Memory B cell (primary cell): ENCODE data around the gene GCK.

Experiments
- ATAC-seq: fragments of 150-1000 bp; cut with Tn5 transposase; 2 replicates; pipeline ENCODE4 v1.10.0; 2021; ENCODE audit warnings: low read depth, mild to moderate bottlenecking, moderate library complexity
- DNase-seq, 2 donors: peaks; one replicate each; pipeline ENCODE4 v3.0.0; 2022; ENCODE audit warnings: low spot score in 2 of 2
- H3K27ac Mint-ChIP-seq: one replicate; pipeline ENCODE4 v1.8.0; 2022; ENCODE audit warnings: mild to moderate bottlenecking, moderate library complexity, mixed read lengths
- H3K27me3 Mint-ChIP-seq: one replicate; pipeline ENCODE4 v1.8.0; 2022; ENCODE audit warnings: mixed read lengths
- H3K36me3 Mint-ChIP-seq: one replicate; pipeline ENCODE4 v1.8.0; 2022; ENCODE audit warnings: mild to moderate bottlenecking, mixed read lengths
- H3K4me1 Mint-ChIP-seq: one replicate; pipeline ENCODE4 v1.8.0; 2022; ENCODE audit warnings: mixed read lengths
- H3K4me3 Mint-ChIP-seq: one replicate; pipeline ENCODE4 v1.8.0; 2022; ENCODE audit warnings: mild to moderate bottlenecking, moderate library complexity, mixed read lengths
- H3K9me3 Mint-ChIP-seq: one replicate; pipeline ENCODE4 v1.8.0; 2022; ENCODE audit warnings: mixed read lengths

GCK gene

GRCh38 chr7:44145479-44145968, 43.7 kb downstream of the GCK start:
- Mint-ChIP-seq H3K27ac (no peak overlapping the region), H3K4me3 (peak overlapping the region; percentile 74), H3K4me1 (peaks cover 10% of the 10 kb centered on the region), H3K27me3 (peaks cover 1% of the 10 kb centered on the region), H3K9me3 (no peaks in the 10 kb centered on the region), H3K36me3 (no peaks in the 10 kb centered on the region)
- peak in 1 of 2 donors; percentile 31 for DNase-seq
- peak; percentile 72 for ATAC-seq

DNA sequence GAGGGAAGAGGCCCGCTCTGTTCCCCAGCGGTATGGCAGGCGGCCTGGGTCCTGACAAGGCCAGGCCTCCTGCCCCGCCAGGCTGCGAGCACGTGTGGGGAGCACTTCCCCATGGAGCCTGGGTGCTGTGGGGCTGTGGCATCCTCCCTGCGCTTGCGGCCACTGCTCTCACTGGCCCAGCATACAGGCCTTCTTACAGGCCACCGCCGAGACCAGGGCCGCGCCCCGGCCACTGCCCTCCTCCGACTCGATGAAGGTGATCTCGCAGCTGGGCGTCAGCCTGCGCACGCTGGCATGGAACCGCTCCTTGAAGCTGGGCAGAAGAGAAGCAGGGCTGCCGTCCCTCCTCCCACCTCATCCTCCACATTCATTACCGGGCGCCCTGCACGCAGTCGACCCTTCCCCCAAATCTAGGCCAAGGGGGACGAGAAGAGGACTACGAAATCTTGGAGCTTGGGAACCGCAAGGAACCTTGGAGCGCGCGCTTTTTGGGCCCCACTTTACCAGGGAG, 44.2 kb downstream of the GCK start:
- Mint-ChIP-seq H3K4me3 (peak overlapping the region; percentile 74), H3K36me3 (no peaks in the 10 kb centered on the region), H3K27me3 (peaks cover 1% of the 10 kb centered on the region), H3K9me3 (no peaks in the 10 kb centered on the region), H3K27ac (no peak overlapping the region), H3K4me1 (peaks cover 8% of the 10 kb centered on the region)
- no peak for ATAC-seq
- DNase-seq: no peak

GRCh38 chr7:44144426-44144967, 44.7 kb downstream of the GCK start:
- H3K27me3 Mint-ChIP-seq: peaks cover 1% of the 10 kb centered on the region
- peaks cover 8% of the 10 kb centered on the region for H3K4me1 Mint-ChIP-seq
- no peaks in the 10 kb centered on the region for H3K9me3 Mint-ChIP-seq
- DNase-seq (no peak), ATAC-seq (no peak)
- H3K4me3 Mint-ChIP-seq: no peak overlapping the region
- no peaks in the 10 kb centered on the region for H3K36me3 Mint-ChIP-seq
- no peak overlapping the region for H3K27ac Mint-ChIP-seq

DNA sequence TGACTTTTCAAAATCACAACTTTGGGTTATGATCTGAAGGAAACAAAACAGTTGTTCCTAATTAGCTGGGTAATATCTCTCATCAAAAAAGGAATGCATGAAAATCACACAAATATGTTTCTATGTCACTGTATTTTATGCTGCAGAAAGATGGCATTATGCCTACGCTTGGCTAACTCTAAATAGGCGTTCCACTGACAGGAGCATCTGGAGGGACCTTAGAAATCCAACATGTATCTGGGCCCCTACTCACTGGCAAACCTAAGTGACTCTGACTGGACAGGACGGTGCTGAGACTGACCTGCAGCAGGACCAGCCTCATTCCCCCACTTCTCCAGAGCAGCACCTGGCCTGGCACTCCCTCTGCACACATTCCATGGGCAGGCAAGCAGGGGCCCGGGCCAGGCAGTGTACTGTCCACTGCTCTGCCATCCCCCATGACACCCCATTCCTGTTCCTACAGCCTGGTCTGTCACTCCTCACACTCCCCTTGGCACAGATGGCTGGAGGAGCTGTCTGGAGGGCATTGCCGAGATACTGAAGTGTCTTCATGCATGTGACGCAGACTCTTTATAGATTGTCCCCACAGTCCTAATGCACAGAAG, 45.5 kb downstream of the GCK start:
- no peak for DNase-seq
- Mint-ChIP-seq H3K4me1 (peaks cover 8% of the 10 kb centered on the region), H3K36me3 (no peaks in the 10 kb centered on the region), H3K4me3 (no peak overlapping the region), H3K27me3 (peaks cover 1% of the 10 kb centered on the region), H3K27ac (no peak overlapping the region), H3K9me3 (no peaks in the 10 kb centered on the region)
- no peak for ATAC-seq

- no peak for DNase-seq
- Mint-ChIP-seq H3K36me3 (no peaks in the 10 kb centered on the region), H3K4me3 (no peak overlapping the region), H3K4me1 (peaks cover 8% of the 10 kb centered on the region), H3K27ac (no peak overlapping the region), H3K9me3 (no peaks in the 10 kb centered on the region), H3K27me3 (peaks cover 1% of the 10 kb centered on the region)
- ATAC-seq: no peak
These were observed 47.2 kb downstream of the GCK start for GRCh38 chr7:44142028-44142427.

- ATAC-seq (no peak), DNase-seq (no peak)
- Mint-ChIP-seq H3K4me3 (no peak within 1 kb of the TSS), H3K27me3 (peaks cover under 1% of the 10 kb centered on the region), H3K27ac (no peak within 1 kb of the TSS), H3K9me3 (no peaks in the 10 kb centered on the region), H3K36me3 (no peaks in the 10 kb centered on the region), H3K4me1 (peaks cover 7% of the 10 kb centered on the region)
These were observed 47.9 kb downstream of the GCK start, which contains the start of gene MYL7 for GRCh38 chr7:44141221-44141850. TSS of gene MYL7 (minus strand) at chr7:44141332. CDS start at chr7:44141305, 27 bp downstream.

DNA sequence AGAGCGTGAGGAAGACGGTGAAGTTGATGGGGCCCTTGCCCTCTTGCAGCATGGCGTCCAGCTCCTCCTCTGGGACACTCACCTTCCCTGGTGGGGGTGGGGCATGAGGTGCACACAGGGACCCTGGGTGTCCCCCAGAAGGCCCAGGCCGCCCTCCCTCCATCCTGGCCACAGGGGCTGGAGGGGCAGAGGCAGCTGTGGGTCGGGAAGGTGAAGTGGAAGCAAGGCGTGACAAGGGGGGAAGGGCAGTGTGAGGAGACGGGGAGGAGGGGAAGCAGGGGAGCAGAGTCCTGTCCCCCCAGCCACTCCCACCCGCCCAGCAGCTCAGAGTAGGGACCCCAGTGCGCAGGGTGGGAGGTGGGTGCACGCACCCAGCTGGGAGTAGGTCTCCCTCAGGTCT, 48.9 kb downstream of the GCK start:
- H3K36me3 Mint-ChIP-seq: no peaks in the 10 kb centered on the region
- H3K9me3 Mint-ChIP-seq: no peaks in the 10 kb centered on the region
- no peak for ATAC-seq
- peaks cover 3% of the 10 kb centered on the region for H3K4me1 Mint-ChIP-seq
- no peak for DNase-seq
- no peak overlapping the region for H3K27ac Mint-ChIP-seq
- no peak overlapping the region for H3K4me3 Mint-ChIP-seq
- no peaks in the 10 kb centered on the region for H3K27me3 Mint-ChIP-seq

- ATAC-seq: no peak
- no peak overlapping the region for H3K4me3 Mint-ChIP-seq
- H3K9me3 Mint-ChIP-seq: no peaks in the 10 kb centered on the region
These were observed 49.8 kb downstream of the GCK start for GRCh38 chr7:44139311-44140010.

GRCh38 chr7:44138698-44139097, 50.5 kb downstream of the GCK start:
- no peaks in the 10 kb centered on the region for H3K9me3 Mint-ChIP-seq
- H3K36me3 Mint-ChIP-seq: no peaks in the 10 kb centered on the region
- no peak overlapping the region for H3K27ac Mint-ChIP-seq
- H3K27me3 Mint-ChIP-seq: no peaks in the 10 kb centered on the region
- DNase-seq (no peak), ATAC-seq (no peak)
- H3K4me3 Mint-ChIP-seq: no peak overlapping the region
- no peaks in the 10 kb centered on the region for H3K4me1 Mint-ChIP-seq

More at GRCh38 chr7:44139311-44140010, 49.8 kb downstream of the GCK start:
- H3K27ac Mint-ChIP-seq: no peak overlapping the region
- DNase-seq: no peak
- H3K36me3 Mint-ChIP-seq: no peaks in the 10 kb centered on the region
- H3K27me3 Mint-ChIP-seq: no peaks in the 10 kb centered on the region
- no peaks in the 10 kb centered on the region for H3K4me1 Mint-ChIP-seq

DNA sequence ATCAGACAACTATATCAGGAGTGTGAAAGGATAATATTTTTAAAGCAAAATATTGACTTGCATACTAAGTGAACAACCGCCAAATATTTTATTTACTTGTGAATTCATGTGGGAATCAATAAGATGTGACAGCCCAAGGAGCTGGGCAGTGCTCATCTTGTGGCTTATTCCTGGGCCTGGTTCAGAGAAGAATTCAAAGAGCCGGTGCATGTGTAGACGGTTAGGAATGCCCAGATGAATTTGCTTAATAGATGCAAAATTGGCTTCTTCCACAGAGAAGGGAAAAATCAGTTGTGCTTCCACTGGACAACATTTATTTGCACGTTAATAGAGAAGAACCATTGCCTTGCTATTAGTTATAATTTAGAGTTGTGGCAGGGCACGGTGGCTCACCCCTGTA, 52.5 kb downstream of the GCK start:
- DNase-seq: no peak

GRCh38 chr7:44134943-44135628, 54.2 kb downstream of the GCK start:
- no peaks in the 10 kb centered on the region for H3K27me3 Mint-ChIP-seq
- no peaks in the 10 kb centered on the region for H3K9me3 Mint-ChIP-seq
- no peaks in the 10 kb centered on the region for H3K36me3 Mint-ChIP-seq
- no peak for DNase-seq
- H3K4me1 Mint-ChIP-seq: no peaks in the 10 kb centered on the region
- no peak for ATAC-seq
- no peak overlapping the region for H3K4me3 Mint-ChIP-seq
- H3K27ac Mint-ChIP-seq: no peak overlapping the region

More for the DNA sequence above, 52.5 kb downstream of the GCK start:
- Mint-ChIP-seq H3K4me3 (no peak overlapping the region), H3K9me3 (no peaks in the 10 kb centered on the region), H3K27me3 (no peaks in the 10 kb centered on the region), H3K4me1 (no peaks in the 10 kb centered on the region), H3K36me3 (no peaks in the 10 kb centered on the region), H3K27ac (no peak overlapping the region)
- no peak for ATAC-seq

- ATAC-seq: no peak
- H3K9me3 Mint-ChIP-seq: no peaks in the 10 kb centered on the region
- no peaks in the 10 kb centered on the region for H3K36me3 Mint-ChIP-seq
- no peak overlapping the region for H3K27ac Mint-ChIP-seq
- H3K4me1 Mint-ChIP-seq: no peaks in the 10 kb centered on the region
- no peaks in the 10 kb centered on the region for H3K27me3 Mint-ChIP-seq
- no peak for DNase-seq
- H3K4me3 Mint-ChIP-seq: no peak overlapping the region
These were observed 55.9 kb downstream of the GCK start for GRCh38 chr7:44133295-44133694.

GRCh38 chr7:44132039-44132438, 57.2 kb downstream of the GCK start:
- Mint-ChIP-seq H3K4me3 (no peak overlapping the region), H3K4me1 (no peaks in the 10 kb centered on the region), H3K27me3 (no peaks in the 10 kb centered on the region), H3K27ac (no peak overlapping the region), H3K9me3 (peaks cover 2% of the 10 kb centered on the region), H3K36me3 (no peaks in the 10 kb centered on the region)
- DNase-seq: no peak
- no peak for ATAC-seq
